ENCODE measurements around the gene HOXD8.

- TF ChIP-seq CTCF (IDR thresholded peaks at IDR 0.05), result no peak
- no peak for TF ChIP-seq POLR2A (IDR thresholded peaks at IDR 0.05)
- TF ChIP-seq EP300 (IDR thresholded peaks at IDR 0.05), result no peak
These were observed 9.6 kb downstream of the HOXD8 start for GRCh38 chr2:176138923-176139660.

All from ovary (tissue), 3 donors.